ENCODE data around the gene SCMH1. TPM values are rescaled to one million over a fixed set of nuclear protein-coding genes. Genes with fewer than 3 reads are reported as not detected.
A peak's percentile ranks its signal among the peaks of the same experiment; 100 is the strongest.

Gene SCMH1
- total RNA-seq, 1 donor from 2014 or later, result 25.5 TPM

DNA sequence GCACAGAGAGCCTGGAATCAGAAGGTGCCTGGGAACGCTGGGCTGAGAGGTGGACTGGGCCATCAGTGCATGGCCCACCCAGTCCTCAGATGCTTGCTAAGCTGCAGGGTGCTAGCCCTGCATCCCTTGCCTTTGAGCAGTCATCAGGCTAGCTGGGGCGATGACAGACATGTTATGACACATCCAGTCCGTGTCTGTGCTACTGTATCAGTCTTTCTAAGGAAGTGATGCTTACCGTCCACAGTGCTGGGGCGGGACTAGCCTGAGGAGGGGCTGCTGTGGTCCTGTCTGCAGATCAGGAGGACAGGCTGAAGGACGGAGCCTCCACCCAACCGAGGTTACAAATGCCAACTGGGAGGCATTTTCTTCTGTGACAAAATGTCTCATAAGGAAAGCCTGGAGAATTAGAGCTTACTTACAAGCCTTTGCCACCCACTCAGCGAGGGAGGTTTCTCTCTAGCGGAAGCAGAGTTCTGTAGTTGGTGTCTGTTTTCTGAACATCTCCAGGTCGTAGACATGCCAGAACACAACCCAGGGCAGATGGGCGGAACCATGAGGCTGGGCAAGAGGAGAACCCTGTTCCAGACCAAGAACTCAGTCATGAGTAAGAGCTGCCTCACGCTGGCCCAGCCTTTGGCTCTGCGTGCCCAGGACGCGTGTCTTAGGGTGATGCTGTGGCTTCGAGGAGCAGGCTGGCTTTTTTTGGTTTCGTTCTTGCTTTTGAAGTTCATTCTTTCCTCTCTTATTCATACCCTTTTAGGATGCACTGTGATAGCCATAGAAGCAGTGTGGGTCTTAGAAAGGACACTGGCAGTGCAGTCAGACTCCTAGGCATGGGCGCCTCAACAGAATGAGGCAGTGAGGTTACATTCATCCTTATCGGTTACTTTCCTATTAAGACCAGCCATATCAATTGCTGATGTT lies 234.9 kb downstream of the SCMH1 start:
- H3K4me3 ChIP-seq (ENCODE audit: low read depth, low read length), result no peak overlapping the region
- TF ChIP-seq, protein P1, sequence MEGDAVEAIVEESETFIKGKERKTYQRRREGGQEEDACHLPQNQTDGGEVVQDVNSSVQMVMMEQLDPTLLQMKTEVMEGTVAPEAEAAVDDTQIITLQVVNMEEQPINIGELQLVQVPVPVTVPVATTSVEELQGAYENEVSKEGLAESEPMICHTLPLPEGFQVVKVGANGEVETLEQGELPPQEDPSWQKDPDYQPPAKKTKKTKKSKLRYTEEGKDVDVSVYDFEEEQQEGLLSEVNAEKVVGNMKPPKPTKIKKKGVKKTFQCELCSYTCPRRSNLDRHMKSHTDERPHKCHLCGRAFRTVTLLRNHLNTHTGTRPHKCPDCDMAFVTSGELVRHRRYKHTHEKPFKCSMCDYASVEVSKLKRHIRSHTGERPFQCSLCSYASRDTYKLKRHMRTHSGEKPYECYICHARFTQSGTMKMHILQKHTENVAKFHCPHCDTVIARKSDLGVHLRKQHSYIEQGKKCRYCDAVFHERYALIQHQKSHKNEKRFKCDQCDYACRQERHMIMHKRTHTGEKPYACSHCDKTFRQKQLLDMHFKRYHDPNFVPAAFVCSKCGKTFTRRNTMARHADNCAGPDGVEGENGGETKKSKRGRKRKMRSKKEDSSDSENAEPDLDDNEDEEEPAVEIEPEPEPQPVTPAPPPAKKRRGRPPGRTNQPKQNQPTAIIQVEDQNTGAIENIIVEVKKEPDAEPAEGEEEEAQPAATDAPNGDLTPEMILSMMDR (conservative IDR thresholded peaks at IDR 0.05; ENCODE audit: low read depth, low read length), result no peak
- DNase-seq (ENCODE audit: low read depth), result no peak

DNA sequence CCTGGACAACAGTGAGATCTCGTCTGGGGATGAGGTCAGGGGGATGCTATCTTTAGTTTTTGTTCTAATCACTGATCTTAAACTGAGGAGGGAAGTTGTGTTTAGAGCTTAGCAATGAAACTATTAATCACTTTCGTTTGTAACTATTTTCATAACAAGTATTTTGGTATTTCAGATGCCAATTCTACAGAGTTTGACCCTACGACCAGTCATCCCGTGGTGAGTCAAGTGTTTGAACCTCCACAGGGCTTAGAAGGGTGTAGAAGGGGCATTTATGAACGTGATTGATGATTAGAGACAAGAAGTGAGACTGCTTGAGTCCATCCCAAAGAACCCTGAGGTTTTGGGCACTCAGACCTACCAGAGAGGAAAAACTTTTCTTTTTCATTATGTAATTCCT lies 236.2 kb downstream of the SCMH1 start:
- no peak overlapping the region for H3K4me3 ChIP-seq (ENCODE audit: low read depth, low read length)
- TF ChIP-seq, protein P1 (conservative IDR thresholded peaks at IDR 0.05; ENCODE audit: low read depth, low read length), result no peak
- no peak for DNase-seq (ENCODE audit: low read depth)

GRCh38 chr1:41003640-41004220 lies 238.4 kb downstream of the SCMH1 start:
- TF ChIP-seq, protein P1 (conservative IDR thresholded peaks at IDR 0.05; ENCODE audit: low read depth, low read length), result peak; percentile 65
- peak; percentile 86 for DNase-seq (ENCODE audit: low read depth)
- H3K4me3 ChIP-seq (ENCODE audit: low read depth, low read length), result no peak overlapping the region

DNA sequence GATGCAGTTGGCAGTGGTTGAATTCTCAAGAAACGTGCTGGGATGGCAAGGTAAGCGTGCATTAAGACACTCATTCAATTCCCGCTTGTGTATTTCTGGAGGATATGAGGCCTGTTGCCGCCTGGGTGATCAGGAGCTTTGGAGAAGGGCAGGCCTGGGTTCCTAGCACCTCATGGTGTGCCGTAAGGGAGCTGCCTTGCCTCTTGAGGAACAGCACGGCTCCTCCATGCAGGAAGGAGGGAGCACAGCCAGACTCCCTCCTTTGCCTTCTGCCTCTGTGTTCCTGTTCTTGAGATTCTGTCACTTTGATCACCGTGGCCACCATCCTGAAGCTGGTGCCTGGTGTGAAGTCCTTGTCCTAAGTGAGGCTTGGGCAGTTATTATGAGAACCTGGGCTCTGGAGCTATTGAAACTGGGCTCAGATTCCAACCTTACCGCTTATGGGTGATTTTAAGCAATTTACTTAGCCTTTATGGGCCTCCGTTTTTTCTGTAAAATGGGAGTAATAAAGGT lies 238.9 kb downstream of the SCMH1 start:
- no peak overlapping the region for H3K4me3 ChIP-seq (ENCODE audit: low read depth, low read length)
- DNase-seq (ENCODE audit: low read depth), result no peak
- TF ChIP-seq, protein P1 (conservative IDR thresholded peaks at IDR 0.05; ENCODE audit: low read depth, low read length), result no peak

DNA sequence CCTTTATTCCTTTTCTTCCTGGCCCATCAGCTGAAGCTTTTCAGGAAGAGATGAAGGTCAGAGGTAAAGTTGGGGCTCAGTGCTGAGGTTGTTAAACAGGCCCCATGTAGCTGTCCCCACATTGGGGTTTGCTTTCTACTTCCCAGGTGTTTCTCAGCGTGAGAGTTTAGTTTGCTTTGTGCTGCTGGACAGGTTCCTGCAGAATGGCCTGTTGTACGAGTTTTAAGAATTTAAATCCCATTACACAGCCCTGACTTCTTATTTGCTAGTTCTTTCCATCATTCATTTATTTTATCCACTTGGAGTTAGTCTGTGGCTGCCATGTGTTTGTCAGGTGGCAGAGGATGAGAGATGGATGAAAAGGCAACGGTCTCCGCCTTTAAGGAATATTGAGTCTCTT lies 243.4 kb downstream of the SCMH1 start:
- H3K4me3 ChIP-seq (ENCODE audit: low read depth, low read length), result no peak overlapping the region
- TF ChIP-seq, protein P1 (conservative IDR thresholded peaks at IDR 0.05; ENCODE audit: low read depth, low read length), result no peak
- DNase-seq (ENCODE audit: low read depth), result no peak

DNA sequence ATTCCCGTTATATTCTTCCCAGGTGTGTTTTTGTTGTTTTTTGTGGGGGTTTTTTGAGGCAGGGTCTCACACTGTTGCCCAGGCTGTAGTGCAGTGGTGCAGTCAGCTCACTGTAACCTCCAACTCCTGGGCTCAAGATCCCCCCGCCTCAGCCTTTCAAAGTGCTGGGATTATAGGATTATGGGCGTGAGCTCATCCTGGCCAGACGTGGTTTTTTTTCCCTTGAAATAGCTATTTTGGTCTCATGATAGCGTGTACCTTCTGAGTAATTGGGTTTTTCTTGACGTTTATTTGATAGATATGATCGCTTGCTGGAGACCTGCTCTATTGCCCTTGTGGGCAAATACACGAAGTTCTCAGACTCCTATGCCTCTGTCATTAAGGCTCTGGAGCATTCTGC lies 245.0 kb downstream of the SCMH1 start:
- TF ChIP-seq, protein P1 (conservative IDR thresholded peaks at IDR 0.05; ENCODE audit: low read depth, low read length), result no peak
- H3K4me3 ChIP-seq (ENCODE audit: low read depth, low read length), result no peak overlapping the region
- no peak for DNase-seq (ENCODE audit: low read depth)

All from epithelial cell of proximal tubule (primary cell).